ENCODE results near the gene DNAH1.
"Not testable (repeated sequence)": the region's sequence is repeated elsewhere in the genome, so short reads cannot be mapped to it uniquely, and the experiment has no call there.

The DNAH1 gene

DNA sequence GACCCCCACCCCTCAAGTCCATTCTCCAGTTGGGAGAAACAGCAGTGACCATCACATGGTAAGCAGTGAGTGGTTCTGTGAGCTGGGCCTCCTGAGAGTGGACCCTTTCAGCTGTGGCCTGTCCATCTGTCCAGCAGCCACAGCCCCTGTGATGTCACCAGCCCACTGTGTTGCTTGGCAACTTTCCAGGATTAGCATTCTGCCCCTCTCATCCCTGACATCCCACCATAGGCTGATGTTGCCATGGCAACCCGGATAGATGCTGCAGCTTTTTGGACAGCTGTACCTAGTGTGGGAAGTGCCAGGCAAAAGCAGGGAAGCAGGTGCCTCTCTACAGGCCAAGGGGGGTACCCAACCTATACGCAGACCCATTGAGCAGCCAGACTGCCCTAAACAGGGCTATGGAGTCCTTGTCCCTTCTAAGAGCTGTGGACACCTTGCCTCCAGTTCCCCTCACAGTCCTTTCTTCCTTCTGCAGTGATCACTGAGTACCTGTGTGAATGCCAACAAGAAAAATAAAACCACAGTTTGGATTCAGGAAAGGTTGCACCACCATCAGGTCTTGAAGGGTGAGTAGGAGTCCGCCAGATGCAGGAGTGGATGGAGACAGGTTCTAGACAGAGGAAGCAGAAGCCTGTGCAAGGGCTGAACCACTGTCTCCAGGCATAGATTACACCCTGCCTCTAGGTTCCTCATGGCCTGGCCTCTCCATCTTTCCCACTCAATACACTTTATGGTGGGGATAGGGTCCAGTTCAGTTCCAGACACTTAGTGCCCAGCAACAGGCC, at the start of gene DNAH1:
Gene DNAH1, plus strand, starts transcription at position 343 of the 788 bp plus-strand sequence. CDS start 6,124 bp downstream, outside the sequence.
- no peak within 1 kb of the TSS for H3K27ac ChIP-seq
- TF ChIP-seq, protein P1, sequence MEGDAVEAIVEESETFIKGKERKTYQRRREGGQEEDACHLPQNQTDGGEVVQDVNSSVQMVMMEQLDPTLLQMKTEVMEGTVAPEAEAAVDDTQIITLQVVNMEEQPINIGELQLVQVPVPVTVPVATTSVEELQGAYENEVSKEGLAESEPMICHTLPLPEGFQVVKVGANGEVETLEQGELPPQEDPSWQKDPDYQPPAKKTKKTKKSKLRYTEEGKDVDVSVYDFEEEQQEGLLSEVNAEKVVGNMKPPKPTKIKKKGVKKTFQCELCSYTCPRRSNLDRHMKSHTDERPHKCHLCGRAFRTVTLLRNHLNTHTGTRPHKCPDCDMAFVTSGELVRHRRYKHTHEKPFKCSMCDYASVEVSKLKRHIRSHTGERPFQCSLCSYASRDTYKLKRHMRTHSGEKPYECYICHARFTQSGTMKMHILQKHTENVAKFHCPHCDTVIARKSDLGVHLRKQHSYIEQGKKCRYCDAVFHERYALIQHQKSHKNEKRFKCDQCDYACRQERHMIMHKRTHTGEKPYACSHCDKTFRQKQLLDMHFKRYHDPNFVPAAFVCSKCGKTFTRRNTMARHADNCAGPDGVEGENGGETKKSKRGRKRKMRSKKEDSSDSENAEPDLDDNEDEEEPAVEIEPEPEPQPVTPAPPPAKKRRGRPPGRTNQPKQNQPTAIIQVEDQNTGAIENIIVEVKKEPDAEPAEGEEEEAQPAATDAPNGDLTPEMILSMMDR (conservative IDR thresholded peaks at IDR 0.05): no peak

DNA sequence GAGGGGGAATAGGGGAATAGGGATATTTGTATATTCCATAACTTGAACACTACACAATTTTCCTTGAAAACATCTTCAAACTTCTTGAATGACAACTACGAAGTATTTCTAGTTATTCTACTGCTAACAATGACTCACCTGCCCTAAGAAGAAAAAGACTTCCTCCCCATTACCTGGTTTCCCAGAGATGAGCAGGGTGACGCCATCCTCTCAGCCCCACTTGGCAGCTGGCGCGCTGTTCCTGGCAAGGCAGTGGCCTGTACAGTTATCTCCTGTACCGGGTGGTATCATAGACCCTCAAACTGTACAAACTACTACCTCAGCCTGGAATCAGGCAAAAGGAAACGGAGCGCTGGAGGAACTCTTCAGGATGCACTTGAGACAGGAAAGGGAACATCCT, 48.1 kb upstream of the DNAH1 start:
- TF ChIP-seq, protein P1 (conservative IDR thresholded peaks at IDR 0.05): no peak
- no peak overlapping the region for H3K27ac ChIP-seq

DNA sequence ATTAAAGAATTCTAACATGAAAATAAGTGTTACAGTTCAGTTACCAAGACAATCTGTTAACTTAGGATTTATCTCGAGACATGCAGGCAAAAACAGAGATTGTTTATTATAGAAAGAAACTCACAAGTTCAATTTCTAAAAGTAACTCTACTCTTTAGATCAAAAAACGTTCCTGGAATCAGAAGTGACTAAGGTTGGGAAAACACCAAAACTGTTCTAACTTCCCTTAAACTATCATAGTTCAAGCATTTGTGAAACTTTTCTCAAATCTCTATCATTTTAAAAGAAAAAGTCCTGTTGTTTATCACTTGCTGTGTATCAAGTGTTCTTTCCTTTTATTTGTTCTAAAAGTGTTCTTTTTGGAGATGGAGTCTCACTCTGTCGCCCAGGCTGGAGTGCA, 46.3 kb upstream of the DNAH1 start:
- H3K27ac ChIP-seq: no peak overlapping the region
- TF ChIP-seq, protein P1 (conservative IDR thresholded peaks at IDR 0.05): no peak

DNA sequence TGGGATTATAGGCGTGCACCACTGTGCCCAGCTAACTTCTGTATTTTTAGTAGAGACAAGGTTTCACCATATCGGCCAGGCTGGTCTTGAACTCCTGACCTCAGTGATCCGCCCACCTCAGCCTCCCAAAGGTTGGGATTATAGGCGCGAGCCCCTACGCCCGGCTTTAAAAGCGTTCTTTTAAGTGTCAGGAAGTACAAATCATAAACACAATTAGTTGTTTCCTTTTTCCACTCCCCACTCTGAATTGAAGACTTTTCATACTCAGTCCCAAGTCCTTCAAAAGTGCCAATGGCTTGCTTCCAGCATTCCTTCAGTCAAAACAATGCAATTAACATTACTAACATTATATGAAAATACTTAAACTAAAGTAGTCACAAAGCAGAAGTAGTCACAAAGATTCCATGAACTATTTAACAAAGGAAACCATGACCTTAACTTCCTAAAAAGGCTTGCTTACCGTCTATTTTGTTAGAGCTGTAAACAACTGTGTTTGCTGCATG, 45.8 kb upstream of the DNAH1 start:
- TF ChIP-seq, protein P1 (conservative IDR thresholded peaks at IDR 0.05): no peak
- no peak overlapping the region for H3K27ac ChIP-seq

DNA sequence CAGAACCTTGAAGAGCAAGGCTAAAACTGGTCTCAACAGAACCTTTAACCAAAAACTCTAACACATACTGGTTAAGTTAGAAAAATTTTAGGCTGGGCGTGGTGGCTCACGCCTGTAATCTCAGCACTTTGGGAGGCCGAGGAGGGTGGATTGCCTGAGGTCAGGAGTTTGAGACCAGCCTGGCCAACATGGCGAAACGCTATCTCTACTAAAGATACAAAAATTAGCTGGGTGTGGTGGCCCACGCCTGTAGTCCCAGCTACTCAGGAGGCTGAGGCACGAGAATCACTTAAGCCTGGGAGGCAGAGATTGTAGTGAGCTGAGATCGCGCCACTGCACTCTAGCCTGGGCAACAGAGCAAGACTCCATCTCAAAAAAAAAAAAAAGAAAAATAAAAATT, 43.9 kb upstream of the DNAH1 start:
- H3K27ac ChIP-seq: not testable (repeated sequence)

DNA sequence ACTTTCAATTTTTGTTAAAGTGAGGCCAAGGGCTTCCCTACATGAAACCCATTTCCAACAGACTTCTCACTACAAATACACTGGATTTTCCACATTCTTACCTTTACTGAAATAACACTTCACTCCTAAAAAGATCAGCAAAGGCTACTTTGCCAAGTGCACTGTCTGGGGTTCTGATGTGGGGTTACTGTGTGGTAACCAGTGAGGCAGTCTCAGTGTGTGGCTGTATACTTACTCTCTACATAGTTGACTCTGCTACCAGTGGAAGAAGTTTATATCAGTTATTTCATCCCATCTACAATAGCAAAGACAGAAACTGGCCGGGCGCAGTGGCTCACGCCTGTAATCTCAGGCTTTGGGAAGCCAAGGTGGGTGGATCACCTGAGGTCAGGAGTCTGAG, 43.3 kb upstream of the DNAH1 start:
- no peak overlapping the region for H3K27ac ChIP-seq
- TF ChIP-seq, protein P1 (conservative IDR thresholded peaks at IDR 0.05): no peak

DNA sequence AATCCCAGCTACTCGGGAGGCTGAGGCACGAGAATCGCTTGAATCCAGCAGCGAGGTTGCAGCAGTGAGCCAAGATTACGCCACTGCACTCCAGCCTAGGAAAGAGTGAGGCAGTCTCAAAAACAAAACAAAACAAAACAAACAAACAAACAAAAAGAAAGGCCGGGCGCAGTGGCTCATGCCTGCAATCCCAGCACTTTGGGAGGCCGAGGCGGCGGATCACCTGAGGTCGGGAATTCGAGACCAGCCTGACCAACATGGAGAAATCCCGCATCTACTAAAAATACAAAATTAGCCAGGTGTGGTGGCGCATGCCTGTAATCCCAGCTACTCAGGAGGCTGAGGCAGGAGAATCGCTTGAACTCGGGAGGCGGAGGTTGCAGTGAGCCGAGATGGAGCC, 41.3 kb upstream of the DNAH1 start:
- peak overlapping the region; percentile 100; the same call in 1 of the 2 replicates for H3K27ac ChIP-seq

DNA sequence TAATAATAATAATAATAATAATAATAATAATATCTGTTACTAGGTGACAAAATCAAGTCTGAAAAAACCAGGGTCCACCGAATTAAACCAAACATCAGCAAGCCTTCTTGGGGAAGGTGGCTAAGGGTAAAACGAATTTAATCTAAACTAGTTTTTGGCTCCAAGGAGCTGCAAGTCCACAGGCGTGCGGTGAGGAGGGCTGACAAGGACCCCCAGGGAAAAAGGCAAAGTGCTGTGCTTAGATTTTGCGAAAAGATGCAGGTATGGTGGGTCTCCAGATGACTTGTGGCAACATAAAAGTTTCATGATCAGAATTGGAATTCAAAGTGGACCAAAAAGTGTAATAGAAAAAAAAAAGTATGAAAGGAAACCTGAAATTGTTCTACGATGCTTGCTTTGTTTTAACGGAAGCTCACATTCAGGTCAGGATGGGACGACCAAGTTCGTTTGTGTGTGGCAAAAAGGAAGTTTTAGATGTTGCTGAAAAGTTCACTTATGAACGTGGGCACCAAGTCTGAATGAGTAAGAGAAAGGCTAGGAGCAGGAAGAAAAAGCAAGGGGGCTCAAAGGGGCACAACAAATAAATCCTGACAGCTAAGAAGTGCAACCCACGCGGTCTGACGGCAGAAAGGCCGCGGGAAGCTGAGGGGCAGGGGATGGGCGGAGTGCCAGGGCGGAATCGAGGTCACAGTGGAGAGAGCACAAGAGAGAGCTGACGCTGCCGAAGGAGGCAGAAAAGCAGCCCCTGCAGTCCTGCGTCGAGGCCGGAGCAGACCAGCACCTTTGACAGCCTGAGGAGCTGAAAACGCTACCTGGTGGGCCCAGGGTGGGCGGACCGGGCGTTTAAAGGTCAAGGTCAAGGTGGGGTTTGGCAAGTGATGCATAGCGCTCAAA, 38.8 kb upstream of the DNAH1 start:
- peak overlapping the region; percentile 100 for H3K27ac ChIP-seq
- TF ChIP-seq, protein P1 (conservative IDR thresholded peaks at IDR 0.05): no peak
